GM12878 (cell line): ENCODE data around the gene ERCC1. TPM values are rescaled to one million over a fixed set of nuclear protein-coding genes. Genes with fewer than 3 reads are reported as not detected.

Experiments
- ATAC-seq: fragments of 200-7000 bp; cut with Tn5 transposase; 3 replicates; pipeline ENCODE4 v1.9.1; 2020; ENCODE audit warnings: mild to moderate bottlenecking, moderate library complexity
- BruUV-seq: library from RNA; stranded (reverse); fragments of 400-500 nt; replicated peaks from 2 replicates; lab custom pipeline; 2021; lab: Mats Ljungman, UMichigan
- CTCF ChIA-PET: fragments of 300-600 bp; sonication (Branson Sonifier 250); formaldehyde crosslinking; extraction: SDS; loops from one replicate; lab custom pipeline; 2021; ENCODE audit warnings: inconsistent platforms; lab: Yijun Ruan, JAX
- POLR2A ChIA-PET: fragments of 350-600 bp; formaldehyde crosslinking; extraction: SDS; loops from one replicate; lab custom pipeline; 2021; ENCODE audit warnings: inconsistent platforms; lab: Charles Lee
- RAD21 ChIA-PET: fragments of 300-600 bp; sonication (Branson Sonifier 250); formaldehyde crosslinking; loops from one replicate; lab custom pipeline; 2023; ENCODE audit warnings: antibody characterized with exemption; ENCODE audit not compliant: unreplicated experiment; lab: Charles Lee
- SMC1A ChIA-PET: fragments of 300-600 bp; sonication (Branson Sonifier 250); formaldehyde crosslinking; loops from one replicate; lab custom pipeline; 2023; ENCODE audit not compliant: unreplicated experiment, uncharacterized antibody; lab: Charles Lee
- DNase-seq: peaks from one replicate; pipeline ENCODE4 v3.0.0-alpha.2; 2011; ENCODE audit warnings: low read depth, low spot score
- FAIRE-seq: peaks from 3 replicates; lab custom pipeline; 2011; peaks lifted over from hg19 to GRCh38; lab: Jason Lieb, UNC
- H2AFZ ChIP-seq: 2 replicates; pipeline ENCODE4 v1.6.0; 2011; ENCODE audit warnings: low read depth, low read length, control low read depth; ENCODE audit not compliant: control insufficient read depth
- H3K27ac ChIP-seq: 2 replicates; pipeline ENCODE4 v1.5.1; 2011; ENCODE audit warnings: control low read depth; ENCODE audit not compliant: control insufficient read depth, insufficient read depth
- H3K27me3 ChIP-seq, 2 experiments: replicated peaks in 1 of 2; 2 replicates each; pipeline versions ENCODE4 v1.6.0 to v1.6.1; 2011; ENCODE audit warnings: low read length in 1 of 2; ENCODE audit not compliant: control insufficient read depth in 2 of 2, insufficient read depth in 2 of 2
- H3K36me3 ChIP-seq, 2 experiments: 2 replicates each; pipeline ENCODE4 v1.5.1; 2011; ENCODE audit warnings: low read length in 1 of 2; ENCODE audit not compliant: control insufficient read depth in 2 of 2, insufficient read depth in 2 of 2
- H3K4me1 ChIP-seq: 2 replicates; pipeline ENCODE4 v1.6.1; 2011; ENCODE audit warnings: mild to moderate bottlenecking, low read length, moderate library complexity, mixed read lengths; ENCODE audit not compliant: control insufficient read depth, insufficient read depth
- H3K4me2 ChIP-seq: 2 replicates; pipeline ENCODE4 v1.6.0; 2011; ENCODE audit warnings: control low read depth; ENCODE audit not compliant: control insufficient read depth, insufficient read depth
- H3K4me3 ChIP-seq: fragments of 200-600 bp; sonication (generic); 2 replicates; pipeline ENCODE4 v1.5.1; 2016
- H3K79me2 ChIP-seq: 2 replicates; pipeline ENCODE4 v1.6.0; 2011; ENCODE audit warnings: low read length; ENCODE audit not compliant: control insufficient read depth, insufficient read depth
- H3K9ac ChIP-seq: 2 replicates; pipeline ENCODE4 v1.8.0; 2011; ENCODE audit warnings: low read length, control low read depth, mixed read lengths; ENCODE audit not compliant: control insufficient read depth, insufficient read depth
- H3K9me3 ChIP-seq: replicated peaks from 3 replicates; pipeline ENCODE4 v1.5.1; 2011; ENCODE audit warnings: mild to moderate bottlenecking, low read length; ENCODE audit not compliant: control insufficient read depth, insufficient read depth
- H4K20me1 ChIP-seq: 2 replicates; pipeline ENCODE4 v1.6.0; 2011; ENCODE audit not compliant: control insufficient read depth, insufficient read depth
- CBX5 ChIP-seq: sonication (generic); IDR thresholded peaks from 2 replicates; pipeline ENCODE4 v1.6.1; 2016; ENCODE audit warnings: low read depth, moderate library complexity, mild to moderate bottlenecking, inconsistent platforms
- CHD4 ChIP-seq: fragments of 200-600 bp; sonication (generic); IDR thresholded peaks from 2 replicates; pipeline ENCODE4 v1.6.1; 2016; ENCODE audit warnings: mild to moderate bottlenecking
- IRF3 ChIP-seq: fragments of 450-650 bp; IDR thresholded peaks from 2 replicates; pipeline ENCODE4 v1.6.1; 2014; ENCODE audit warnings: mild to moderate bottlenecking
- MTA2 ChIP-seq: fragments of 450-650 bp; IDR thresholded peaks from 2 replicates; pipeline ENCODE4 v1.6.1; 2016; ENCODE audit warnings: low read depth, mild to moderate bottlenecking, moderate library complexity
- NBN ChIP-seq: fragments of 450-650 bp; IDR thresholded peaks from 2 replicates; pipeline ENCODE4 v1.6.1; 2016
- NKRF ChIP-seq: fragments of 450-650 bp; conservative IDR thresholded peaks from 2 replicates; pipeline ENCODE4 v1.6.1; 2017; ENCODE audit warnings: mild to moderate bottlenecking, moderate library complexity
- NRF1 ChIP-seq: conservative IDR thresholded peaks from 2 replicates; pipeline ENCODE4 v1.6.1; 2011; ENCODE audit warnings: mild to moderate bottlenecking, low read depth, low read length, improper control_type of control experiment
- REST ChIP-seq: IDR thresholded peaks from 2 replicates; pipeline ENCODE4 v1.6.1; 2012; ENCODE audit warnings: mild to moderate bottlenecking, low read depth, low read length
- SIN3A ChIP-seq: IDR thresholded peaks from 2 replicates; pipeline ENCODE4 v1.6.1; 2012; ENCODE audit warnings: low read depth, low read length, improper control_type of control experiment
- WGBS: methylation state at CpG from one replicate; pipeline ENCODE4 v1.1.6; 2016; ENCODE audit warnings: low lambda C conversion rate; ENCODE audit not compliant: insufficient replicate concordance, insufficient coverage; ENCODE audit errors: missing lambda C conversion rate; 5-methylcytosine and 5-hydroxymethylcytosine counted together
- in situ Hi-C: fragments of 300-500 bp; cut with MboI; formaldehyde crosslinking; loops from 9 replicates; pipeline ENCODE4 v1.14.3; 2018; ENCODE audit warnings: mixed read lengths
- intact Hi-C: fragments of 100-400 bp; cut with micrococcal nuclease; formaldehyde crosslinking; loops from one replicate; pipeline ENCODE4 v1.14.2; 2022; ENCODE audit not compliant: unreplicated experiment
- polyA plus RNA-seq, 11 experiments: library from polyadenylated mRNA; depleted of rRNA in 4 of 11; unstranded in 6 of 11; stranded (reverse) in 5 of 11; fragments of >200 nt; fragmentation: Nextera tagmentation in 4 of 11; fragmentation: Illumina TruSeq in 1 of 11; extraction: Ambion mirVana in 4 of 11; extraction: Trizol in 1 of 11; gene quantifications; 1 replicate in 1 of 11; 2 replicates in 10 of 11; pipeline versions ENCODE4 v1.2.1 to v1.2.3, GENCODE V29; 2011 to 2016; ENCODE audit warnings: inconsistent platforms in 2 of 11, missing spikeins in 2 of 11, low read depth in 1 of 11
- total RNA-seq, 4 experiments: library from RNA; depleted of rRNA in 3 of 4; stranded (reverse); fragments of >200 nt in 3 of 4; fragmentation: Illumina TruSeq in 1 of 4; extraction: Trizol in 1 of 4; gene quantifications; 2 replicates each; pipeline versions ENCODE4 v1.2.1 to v1.2.3, GENCODE V29; 2013 to 2021

The ERCC1 gene
- total and polyA plus RNA-seq, 10 of the 15 experiments (the other 5 are each of a cell fraction or from before 2014, with no cell fraction given), result 14.7 to 104 (median 61.1) TPM

- peaks cover 14% of the 10 kb centered on the region for H3K4me1 ChIP-seq
- TF ChIP-seq NKRF, result no peak
- no peak for TF ChIP-seq NBN
- no peak for TF ChIP-seq NRF1
- no peak for TF ChIP-seq SIN3A
- TF ChIP-seq IRF3, result no peak
- no peak for TF ChIP-seq MTA2
- no peak for TF ChIP-seq CBX5
- no peak for TF ChIP-seq CHD4
- no peak for TF ChIP-seq REST
Observed at GRCh38 chr19:45471111-45471930, 47.6 kb upstream of the ERCC1 start.

More at GRCh38 chr19:45471111-45471930, 47.6 kb upstream of the ERCC1 start:
- ATAC-seq (no peak), FAIRE-seq (no peak), DNase-seq (no peak)
- Histone ChIP-seq H3K4me2 (no peak overlapping the region), H2AFZ (no peak overlapping the region), H3K9me3 (no peaks in the 10 kb centered on the region), H3K9ac (no peak overlapping the region), H3K27me3 (peaks cover 0 to 2% of the 10 kb centered on the region in 2 experiments; a peak in 2 of 4 replicates), H3K36me3 (no peaks in the 10 kb centered on the region), H3K79me2 (no peaks in the 10 kb centered on the region), H3K4me3 (no peak overlapping the region), H3K27ac (no peak overlapping the region), H4K20me1 (peaks cover 3% of the 10 kb centered on the region; the same call in 1 of the 2 replicates)
- ChIA-PET POLR2A (no interaction called here), RAD21 (interaction anchor here (1.2 kb wide), 1 partner anchor 32 kb away, joined by 3 read pairs; no protein-coding TSS in a partner anchor), SMC1A (interaction anchor here (0.6 to 1.3 kb wide), 2 partner anchors 14 to 32 kb away, joined by 3 to 4 read pairs; no protein-coding TSS in a partner anchor), CTCF (interaction anchor here (0.8 to 1.6 kb wide), 4 partner anchors 7 to 40 kb away, joined by 3 to 7 read pairs (median 4); no protein-coding TSS in a partner anchor)
- in situ Hi-C loops (loop anchor here (25.0 kb wide), 1 partner anchor 1709 kb away; the partner anchor contains the start of gene SMG9), intact Hi-C loops (loop anchor here (10.0 kb wide), 1 partner anchor 397 kb away; the partner anchor contains the start of genes GEMIN7 and ZNF296)
- WGBS, result 75% methylated on average over 16 of the region's 16 CpGs
- no TSS peak for BruUV-seq
